GM10266 (cell line): ENCODE data around the gene SERPINF2.
"Not testable (repeated sequence)": the region's sequence is repeated elsewhere in the genome, so short reads cannot be mapped to it uniquely, and the experiment has no call there.

Source experiments
- DNase-seq: peaks from one replicate; pipeline ENCODE4 v3.0.0; 2012; ENCODE audit errors: extremely low spot score
- TF ChIP-seq, protein P1 (sequence below): IDR thresholded peaks from 2 replicates; pipeline ENCODE4 v1.5.1; 2012; ENCODE audit warnings: mild to moderate bottlenecking, low read depth; ENCODE audit not compliant: control insufficient read depth, insufficient read depth; ENCODE audit errors: missing control alignments

Gene SERPINF2

DNA sequence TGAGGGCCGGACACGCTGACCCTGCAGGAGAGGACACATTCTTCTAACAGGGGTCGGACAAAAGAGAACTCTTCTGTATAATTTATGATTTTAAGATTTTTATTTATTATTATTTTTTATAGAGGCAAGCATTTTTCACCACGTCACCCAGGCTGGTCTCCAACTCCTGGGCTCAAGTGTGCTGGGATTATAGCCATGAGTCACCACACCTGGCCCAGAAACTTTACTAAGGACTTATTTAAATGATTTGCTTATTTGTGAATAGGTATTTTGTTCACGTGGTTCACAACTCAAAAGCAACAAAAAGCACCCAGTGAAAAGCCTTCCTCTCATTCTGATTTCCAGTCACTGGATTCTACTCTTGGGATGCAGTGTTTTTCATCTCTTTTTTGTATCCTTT lies 16.9 kb downstream of the SERPINF2 start:
- TF ChIP-seq, protein P1, sequence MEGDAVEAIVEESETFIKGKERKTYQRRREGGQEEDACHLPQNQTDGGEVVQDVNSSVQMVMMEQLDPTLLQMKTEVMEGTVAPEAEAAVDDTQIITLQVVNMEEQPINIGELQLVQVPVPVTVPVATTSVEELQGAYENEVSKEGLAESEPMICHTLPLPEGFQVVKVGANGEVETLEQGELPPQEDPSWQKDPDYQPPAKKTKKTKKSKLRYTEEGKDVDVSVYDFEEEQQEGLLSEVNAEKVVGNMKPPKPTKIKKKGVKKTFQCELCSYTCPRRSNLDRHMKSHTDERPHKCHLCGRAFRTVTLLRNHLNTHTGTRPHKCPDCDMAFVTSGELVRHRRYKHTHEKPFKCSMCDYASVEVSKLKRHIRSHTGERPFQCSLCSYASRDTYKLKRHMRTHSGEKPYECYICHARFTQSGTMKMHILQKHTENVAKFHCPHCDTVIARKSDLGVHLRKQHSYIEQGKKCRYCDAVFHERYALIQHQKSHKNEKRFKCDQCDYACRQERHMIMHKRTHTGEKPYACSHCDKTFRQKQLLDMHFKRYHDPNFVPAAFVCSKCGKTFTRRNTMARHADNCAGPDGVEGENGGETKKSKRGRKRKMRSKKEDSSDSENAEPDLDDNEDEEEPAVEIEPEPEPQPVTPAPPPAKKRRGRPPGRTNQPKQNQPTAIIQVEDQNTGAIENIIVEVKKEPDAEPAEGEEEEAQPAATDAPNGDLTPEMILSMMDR = no peak

DNA sequence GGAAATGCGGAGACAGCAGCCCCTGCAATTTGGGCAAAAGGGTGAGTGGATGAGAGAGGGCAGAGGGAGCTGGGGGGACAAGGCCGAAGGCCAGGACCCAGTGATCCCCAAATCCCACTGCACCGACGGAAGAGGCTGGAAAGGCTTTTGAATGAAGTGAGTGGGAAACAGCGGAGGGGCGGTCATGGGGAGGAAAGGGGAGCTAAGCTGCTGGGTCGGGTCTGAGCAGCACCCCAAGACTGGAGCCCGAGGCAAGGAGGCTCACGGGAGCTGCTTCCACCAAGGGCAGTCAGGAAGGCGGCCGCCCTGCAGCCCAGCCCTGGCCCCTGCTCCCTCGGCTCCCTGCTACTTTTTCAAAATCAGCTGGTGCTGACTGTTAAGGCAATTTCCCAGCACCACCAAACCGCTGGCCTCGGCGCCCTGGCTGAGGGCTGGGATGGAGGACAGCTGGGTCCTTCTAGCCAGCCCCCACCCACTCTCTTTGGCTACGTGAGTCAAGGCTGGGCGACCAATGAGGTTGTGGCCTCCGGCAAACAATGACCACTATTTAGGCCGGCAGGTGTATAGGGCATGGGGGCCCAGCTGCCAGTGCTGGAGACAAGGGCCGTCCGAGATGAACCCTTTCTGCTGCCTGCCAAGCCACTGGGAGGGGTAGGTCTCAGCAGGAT lies 19.7 kb downstream of the SERPINF2 start:
- TF ChIP-seq, protein P1 = no peak

More for the DNA sequence above, 16.9 kb downstream of the SERPINF2 start:
- DNase-seq = no peak

DNA sequence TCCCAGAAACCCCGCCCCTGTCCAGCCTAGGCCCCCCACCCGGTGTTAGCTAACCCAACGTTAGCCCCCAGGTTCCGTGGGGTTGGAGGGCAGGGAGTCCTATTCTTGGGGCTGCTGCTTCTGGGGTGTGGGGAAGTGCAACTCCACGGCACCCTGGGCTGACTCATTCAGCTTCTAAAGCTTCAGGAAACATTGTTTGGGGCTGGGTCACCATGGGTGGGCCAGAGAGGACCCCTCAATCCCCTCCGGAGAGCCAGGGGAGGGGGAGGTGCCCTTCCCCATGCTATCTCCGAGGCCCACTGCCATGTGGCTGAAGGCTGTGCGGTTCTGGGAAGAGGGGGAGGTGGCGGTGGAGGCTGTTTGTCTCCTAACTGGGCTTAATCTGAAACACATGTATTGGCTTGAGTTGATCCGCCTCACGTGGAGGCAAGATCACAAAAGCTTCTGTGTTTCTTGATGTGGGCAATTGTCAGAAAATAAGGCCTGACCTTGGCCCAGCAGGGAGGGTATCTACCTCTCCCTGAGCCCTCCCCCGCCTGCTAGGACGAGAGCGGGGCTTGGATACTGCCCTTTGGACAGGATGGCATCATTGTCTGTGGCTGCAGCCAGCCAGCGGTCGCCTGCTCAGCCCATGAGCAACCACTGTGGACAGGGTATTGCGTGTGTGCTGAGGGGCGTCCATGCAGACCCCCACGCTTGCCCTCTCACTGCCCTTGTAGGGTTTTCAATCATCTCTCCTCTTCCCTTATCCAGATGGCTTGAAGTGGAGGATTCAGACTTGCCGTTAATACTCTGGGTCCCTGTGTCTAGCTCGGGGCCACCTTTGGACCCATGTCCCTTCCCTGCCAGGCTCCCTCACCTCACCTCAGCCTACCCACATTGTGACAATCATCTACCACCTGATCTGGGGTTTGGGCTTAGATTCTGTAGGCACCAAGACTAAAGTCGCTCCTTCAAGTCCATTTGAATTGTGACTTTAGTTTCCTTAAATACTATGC lies 20.5 kb downstream of the SERPINF2 start:
- no peak for DNase-seq
- TF ChIP-seq, protein P1 = no peak

More for the DNA sequence above, 19.7 kb downstream of the SERPINF2 start:
- DNase-seq = no peak

DNA sequence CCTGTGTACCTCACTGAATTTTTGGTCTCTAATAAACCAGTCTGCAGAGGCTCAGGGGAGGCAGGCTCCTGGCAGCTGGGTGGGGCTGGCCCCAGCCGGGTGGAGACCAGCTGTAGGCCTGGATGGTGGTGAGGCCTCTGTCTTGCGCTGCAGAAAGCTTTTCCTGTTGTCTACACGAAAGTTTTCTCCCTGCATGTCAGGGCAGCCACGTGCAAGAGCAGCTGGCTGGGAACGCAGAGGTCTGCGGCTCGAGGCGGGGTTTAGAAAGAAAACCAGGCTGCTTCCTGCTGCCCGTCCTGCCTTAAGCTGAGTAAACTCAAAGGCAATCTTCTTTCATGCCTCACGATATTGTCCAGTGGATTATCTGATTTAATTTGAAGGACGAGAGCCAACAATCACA lies 21.6 kb downstream of the SERPINF2 start:
- DNase-seq = no peak
- TF ChIP-seq, protein P1 = no peak

DNA sequence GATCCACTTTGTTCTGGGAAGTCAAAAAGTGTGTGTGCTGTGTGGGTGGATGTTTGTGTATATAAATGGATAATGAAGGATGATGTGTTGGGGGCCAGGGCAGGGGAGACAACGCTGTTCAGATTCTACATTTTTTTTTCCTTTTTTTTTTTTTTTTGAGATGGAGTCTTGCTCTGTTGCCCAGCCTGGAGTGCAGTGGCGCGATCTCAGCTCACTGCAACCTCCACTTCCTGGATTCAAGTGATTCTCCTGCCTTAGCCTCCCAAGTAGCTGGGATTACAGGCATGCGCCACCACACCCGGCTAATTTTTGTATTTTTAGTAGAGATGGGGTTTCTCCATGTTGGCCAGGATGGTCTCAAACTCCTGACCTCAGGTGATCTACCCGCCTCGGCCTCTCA lies 22.0 kb downstream of the SERPINF2 start:
- DNase-seq = not testable (repeated sequence)

DNA sequence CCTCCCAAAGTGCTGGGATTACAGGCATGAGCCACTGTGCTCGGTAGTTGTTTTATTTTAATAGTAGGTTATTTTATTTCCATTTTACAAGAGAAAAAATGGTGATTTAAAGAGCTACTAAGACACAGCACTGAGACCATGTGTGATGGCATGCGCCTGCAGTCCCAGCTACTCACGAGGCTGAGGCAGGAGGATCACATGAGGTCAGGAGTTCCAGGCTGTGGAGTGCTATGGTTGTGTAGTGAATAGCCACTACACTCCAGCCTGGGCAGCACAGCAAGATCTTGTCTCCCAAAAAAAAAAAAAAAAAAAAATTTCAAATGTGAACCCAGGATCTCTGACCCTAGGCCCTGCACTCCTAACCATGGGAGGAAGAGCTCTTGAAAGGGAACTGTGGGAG lies 22.9 kb downstream of the SERPINF2 start:
- TF ChIP-seq, protein P1 = no peak
- no peak for DNase-seq

DNA sequence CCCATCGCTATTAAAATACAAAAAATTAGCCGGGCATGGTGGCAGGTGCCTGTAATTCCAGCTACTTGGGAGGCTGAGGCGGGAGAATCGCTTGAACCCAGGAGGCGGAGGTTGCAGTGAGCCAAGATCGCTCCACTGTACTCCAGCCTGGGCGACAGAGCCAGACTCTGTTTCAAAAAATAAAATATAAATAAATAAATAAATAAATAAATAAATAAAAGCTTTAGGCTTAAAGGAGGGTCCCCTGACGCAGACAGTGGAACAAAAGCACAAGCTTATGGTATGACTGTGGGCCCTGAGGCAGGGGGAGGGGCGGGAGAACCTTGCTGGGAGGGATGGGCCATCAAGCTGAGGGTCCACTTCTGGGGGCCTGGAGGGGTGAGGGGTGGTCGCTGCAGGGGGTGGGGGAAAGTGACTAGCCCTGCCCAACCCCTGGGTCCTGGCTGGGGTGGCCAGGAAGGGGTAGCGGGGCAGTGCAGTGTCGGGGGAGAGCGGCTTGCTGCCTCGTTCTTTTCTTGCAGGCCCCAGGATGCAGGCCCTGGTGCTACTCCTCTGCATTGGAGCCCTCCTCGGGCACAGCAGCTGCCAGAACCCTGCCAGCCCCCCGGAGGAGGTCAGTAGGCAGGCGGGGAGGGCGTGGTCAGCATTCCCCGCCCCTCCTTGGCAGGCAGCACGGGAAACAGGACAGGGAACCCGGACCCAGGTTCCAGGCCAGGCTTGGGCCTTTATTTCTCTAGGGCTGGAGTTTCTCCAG lies 23.9 kb downstream of the SERPINF2 start:
- no peak for DNase-seq
- TF ChIP-seq, protein P1 = no peak
